T1000 (cell line): ENCODE measurements around the gene ATP7A.
"Not testable (repeated sequence)": the region's sequence is repeated elsewhere in the genome, so short reads cannot be mapped to it uniquely, and the experiment has no call there.

ENCODE experiments used
- DNase-seq: peaks from one replicate; lab custom pipeline; 2025; ENCODE audit warnings: mixed read lengths; lab: John Stamatoyannopoulos, UW

ATP7A gene

DNA sequence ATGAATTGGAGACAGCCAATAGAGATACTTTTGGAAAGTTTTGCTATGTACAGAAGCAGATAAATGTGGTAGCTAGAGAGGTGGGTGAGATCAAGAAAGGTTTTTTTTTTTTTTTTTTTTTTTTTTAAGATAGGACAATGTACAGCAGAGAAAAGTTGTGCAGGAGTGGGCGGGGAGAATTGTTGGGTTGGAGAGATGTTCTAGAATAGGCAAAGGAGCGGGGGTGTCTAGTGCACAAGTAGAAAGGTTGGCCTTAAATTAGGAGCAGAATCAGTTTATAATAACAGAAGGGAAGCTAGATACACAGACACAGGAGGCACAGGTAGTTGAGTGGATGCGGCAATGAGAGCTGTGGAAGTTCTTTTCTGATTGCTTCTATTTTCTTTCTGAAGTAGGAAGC lies 127.4 kb downstream of the ATP7A start:
- no peak for DNase-seq

DNA sequence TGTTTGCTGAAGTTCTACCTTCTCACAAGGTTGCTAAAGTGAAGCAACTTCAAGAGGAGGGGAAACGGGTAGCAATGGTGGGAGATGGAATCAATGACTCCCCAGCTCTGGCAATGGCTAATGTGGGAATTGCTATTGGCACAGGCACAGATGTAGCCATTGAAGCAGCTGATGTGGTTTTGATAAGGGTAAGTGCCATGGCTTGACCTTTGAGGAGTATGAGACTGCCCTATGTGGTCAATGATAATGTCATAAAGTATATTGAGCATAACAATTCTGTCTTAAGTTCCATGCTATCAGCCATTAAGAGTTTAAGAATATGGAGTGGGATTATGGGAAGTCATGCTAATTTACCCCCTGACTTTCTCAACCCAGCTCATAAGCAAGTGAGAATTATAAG lies 132.1 kb downstream of the ATP7A start:
- DNase-seq: no peak

DNA sequence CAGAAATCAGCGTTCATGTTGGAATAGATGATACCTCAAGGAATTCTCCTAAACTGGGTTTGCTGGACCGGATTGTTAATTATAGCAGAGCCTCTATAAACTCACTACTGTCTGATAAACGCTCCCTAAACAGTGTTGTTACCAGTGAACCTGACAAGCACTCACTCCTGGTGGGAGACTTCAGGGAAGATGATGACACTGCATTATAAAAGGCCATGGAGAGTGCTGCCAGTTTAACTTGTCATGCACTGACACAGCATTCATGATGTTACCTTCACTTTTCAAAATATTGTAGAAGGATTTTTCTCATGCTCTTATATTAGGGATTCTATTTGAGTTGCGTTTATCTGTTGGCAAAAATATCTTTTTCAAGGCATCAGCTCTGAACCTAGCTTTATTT lies 135.9 kb downstream of the ATP7A start:
- DNase-seq: no peak

DNA sequence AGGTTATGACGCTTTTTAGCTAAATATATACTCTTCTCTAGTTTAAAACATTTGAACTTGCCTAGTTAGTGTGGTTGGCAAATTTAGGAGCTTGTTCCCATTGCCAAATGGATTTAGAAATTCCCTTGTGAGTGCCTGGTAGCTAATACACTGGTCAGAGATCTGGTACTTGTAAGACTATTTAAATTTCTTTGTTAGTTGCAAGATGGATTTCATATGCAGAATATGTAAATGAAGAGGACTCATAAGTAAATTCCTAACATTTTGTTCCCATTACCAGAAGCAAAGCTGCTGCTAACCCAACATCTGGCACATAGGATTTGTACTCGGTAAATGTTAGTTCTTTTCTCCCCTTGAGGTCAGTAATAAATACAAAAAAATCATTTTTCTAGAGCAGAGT lies 137.6 kb downstream of the ATP7A start:
- DNase-seq: no peak

DNA sequence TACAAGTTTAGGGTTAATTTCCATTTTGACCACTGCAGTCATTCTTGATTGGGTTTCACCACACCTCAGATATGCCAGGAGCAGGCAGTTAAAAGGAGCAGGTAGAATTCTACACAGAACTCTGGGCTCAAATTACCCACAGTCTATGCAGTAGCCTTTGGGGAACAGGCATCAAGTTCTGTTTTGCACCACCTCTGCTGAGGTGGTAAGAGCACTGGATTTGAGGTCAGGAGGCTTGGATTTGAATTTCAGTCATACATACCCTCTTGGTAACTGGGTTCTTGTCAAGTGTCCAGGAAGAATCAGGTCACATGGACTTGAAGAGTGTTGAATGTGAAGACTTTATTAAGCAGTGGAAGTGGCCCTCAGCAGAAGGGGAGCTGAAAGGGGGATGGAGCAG lies 153.2 kb downstream of the ATP7A start:
- DNase-seq: no peak

DNA sequence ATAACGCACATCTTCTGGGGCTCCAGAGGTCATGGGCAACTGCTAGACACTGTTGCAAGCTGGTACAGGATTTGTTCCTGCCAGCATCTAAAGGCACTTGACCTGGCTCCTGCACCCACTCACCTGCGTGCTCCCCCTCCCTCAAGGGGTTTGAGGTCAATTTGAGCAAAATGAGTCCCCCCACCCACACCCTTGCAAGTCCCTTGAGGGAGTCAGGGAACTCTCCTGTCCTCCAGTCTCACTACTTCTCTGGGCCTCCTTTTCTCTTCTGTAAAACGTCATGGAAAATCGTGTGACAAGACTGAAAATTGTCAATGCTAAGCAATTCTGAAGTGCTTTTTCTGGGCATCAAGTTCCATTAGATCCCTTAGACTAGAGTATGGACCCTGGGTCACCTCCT lies 153.7 kb downstream of the ATP7A start:
- no peak for DNase-seq

DNA sequence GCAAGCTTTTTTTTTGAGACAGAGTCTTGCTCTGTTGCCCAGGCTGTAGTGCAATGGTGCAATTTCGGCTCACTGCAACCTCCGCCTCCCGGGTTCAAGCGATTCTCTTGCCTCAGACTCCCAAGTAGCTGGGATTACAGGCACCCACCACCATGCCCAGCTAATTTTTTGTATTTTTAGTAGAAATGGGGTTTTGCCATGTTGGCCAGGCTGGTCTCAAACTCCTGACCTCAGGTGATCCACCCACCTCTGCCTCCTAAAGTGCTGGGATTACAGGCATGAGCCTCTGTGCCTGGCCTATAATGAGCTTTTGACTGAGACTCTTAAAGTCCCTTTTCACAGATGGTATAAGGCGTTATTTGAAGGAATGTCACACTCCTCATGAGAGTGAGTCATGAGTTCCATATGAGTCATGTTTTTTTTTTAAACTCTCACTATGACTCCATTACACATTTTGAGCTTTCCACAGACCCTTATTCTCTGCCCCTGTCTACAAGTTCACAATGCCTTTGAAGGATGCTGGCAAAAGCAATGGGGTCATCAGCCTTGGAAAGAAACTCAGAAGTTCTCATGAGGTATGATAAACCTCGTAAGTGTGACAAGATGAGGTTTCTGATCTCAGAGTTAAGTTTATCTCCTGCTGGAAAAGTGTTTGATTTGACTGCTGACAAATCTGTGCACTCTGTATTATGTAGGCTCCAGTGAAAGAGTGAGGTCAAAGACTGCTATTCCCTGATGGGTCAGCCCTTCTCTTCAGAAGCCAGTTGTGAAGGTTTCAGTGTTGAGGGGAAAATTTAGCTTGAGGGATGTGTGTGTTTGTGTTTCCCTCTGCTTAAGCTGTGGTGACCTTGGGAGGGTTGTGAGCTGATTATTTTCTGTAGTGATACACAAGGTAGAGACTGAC lies 154.5 kb downstream of the ATP7A start:
- not testable (repeated sequence) for DNase-seq

DNA sequence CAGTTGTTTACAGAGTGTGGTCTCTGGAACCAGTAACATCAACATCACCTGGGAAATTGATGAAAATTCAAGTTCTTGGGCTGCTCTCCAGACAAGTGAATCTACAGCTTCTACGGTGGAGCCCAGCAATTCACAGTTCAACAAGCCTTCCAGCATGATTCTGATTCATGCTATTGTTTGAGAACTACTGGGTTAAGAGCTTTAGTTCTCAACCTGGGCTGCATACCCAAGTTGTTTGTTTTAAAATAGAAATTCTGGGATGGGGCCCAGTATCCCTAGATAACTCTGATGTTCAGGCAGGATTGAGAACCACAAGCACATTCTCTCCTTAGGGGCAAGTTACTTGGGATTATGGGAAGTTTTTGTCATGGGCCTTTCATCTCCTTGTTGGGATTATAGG lies 155.6 kb downstream of the ATP7A start:
- DNase-seq: no peak

DNA sequence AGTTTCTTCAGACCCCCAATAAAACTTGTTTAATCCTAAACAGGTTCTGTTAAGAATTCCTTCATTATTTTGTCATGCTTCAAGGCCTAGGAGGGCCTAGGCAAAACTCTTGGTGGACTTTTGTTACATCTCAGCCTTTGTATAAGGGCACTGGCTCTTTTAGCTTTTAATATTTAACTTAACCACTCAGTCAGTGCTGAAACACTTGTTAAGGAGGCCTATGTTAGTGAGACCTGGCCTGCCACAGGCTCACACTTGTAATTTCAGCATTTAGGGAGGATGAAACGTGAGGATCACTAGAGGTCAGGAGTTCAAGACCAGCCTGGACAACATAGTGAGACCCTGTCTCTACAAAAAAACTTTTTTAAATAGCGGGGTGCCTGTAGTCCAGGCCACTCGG lies 160.8 kb downstream of the ATP7A start:
- no peak for DNase-seq

DNA sequence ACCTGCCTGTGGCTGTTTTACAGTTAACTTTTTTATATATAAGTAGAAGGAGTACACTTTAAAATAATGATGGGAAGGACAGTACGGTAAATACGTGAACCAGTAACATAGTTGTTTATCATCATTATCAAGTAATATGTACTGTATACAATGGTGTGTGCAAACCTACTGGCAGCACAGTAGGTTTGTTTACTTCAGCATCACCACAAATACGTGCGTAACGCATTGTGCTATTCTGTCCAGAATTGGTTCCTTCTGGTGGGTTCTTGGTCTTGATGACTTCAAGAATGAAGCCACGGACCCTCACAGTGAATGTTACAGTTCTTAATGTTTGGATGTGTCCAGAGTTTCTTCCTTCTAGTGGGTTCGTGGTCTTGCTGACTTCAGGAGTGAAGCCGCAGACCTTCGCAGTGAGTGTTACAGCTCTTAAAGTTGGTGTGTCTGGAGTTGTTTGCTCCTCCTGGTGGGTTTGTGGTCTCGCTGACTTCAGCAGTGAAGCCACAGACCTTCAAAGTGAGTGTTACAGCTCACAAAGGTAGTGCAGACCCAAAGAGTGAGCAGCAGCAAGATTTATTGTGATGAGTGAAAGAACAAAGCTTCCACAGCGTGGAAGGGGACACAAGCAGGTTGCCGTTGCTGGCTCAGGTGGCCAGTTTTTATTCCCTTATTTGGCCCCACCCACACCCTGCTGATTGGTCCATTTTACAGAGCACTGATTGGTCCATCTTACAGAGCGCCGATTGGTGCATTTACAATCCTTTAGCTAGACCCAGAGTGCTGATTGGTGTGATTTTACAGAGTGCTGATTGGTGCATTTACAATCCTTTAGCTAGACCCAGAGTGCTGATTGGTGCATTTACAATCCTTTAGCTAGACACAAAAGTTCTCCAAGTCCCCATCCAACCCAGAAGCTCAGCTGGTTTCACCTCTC lies 162.9 kb downstream of the ATP7A start:
- DNase-seq: not testable (repeated sequence)

DNA sequence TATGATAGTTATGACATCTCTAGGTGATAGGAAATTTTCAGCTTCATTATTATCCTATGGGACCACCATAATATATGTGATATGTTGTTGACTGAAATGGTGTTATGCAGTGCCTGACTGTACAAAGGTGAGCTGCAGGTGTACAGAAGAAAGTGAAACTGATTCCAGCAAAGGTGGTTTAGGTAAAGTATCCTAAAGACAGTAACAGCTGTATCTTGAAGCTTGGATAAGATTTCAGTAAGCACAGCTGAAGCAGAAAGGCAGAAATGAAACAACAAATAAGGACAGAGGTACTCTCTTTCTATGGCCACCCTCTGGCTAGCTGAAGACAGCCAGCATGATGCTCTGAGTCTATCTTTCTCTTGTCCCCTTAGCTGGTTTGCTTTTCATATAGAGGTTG lies 163.6 kb downstream of the ATP7A start:
- DNase-seq: no peak

DNA sequence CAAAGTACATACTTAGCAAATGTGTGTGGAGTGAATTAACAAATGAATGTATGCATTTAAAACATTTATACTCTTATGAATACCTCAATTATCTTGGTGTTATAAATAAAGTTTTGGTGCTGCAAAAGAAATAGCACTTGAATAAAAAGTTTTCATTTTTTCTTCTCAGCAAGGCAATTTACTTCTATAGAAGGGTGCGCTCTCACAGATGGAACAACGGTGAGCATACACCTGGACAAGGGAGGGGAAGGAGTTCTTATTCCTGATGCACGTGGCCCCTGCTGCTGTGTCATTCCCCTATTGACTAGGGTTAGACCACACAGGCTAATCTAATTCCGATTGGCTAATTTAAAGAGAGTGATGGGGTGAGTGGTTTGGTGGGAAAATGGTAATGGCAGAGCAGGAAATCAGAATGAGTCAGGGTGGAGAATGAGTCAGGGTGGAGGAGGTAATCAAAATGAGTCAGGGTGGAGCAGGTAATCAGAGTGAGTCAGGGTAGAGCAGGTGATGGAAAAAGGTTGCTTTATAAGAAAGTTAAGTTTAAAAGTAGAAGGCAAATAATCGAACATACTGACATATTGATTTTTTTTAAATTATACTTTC lies 165.4 kb downstream of the ATP7A start:
- no peak for DNase-seq

DNA sequence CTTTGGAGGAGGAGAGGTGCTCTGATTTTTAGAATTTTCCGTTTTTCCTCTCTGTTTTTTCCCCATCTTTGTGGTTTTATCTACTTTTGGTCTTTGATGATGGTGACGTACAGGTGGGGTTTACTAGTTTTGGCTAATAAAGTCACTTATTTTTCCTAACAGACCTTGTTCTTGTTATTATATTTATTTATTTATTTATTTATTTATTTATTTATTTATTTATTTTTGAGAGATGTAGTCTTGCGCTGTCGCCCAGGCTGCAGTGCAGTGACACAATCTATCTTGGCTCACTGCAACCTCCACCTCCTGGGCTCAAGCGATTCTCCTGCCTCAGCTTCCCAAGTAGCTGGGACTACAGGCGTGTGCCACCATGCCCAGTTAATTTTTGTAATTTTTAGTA lies 170.9 kb downstream of the ATP7A start:
- not testable (repeated sequence) for DNase-seq

DNA sequence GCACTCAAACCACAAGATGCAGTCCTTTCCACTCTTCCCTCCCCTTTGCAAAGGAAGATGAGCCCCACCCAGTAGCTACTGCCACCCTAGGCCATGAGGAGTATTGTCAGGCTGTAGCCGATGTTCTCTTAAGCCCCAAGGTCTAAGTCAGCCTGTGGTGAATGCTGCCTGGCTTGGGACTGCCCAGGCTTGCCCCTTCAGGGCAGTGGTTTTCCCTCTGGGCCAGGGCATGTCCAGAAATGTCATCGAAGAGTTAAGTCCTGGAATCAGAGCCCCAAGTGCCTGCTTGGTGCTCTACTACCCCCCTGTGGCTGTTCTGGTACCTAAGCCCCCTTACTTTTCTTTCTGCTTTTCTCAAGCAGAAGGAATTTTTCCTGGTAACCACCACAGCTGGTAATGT lies 181.8 kb downstream of the ATP7A start:
- DNase-seq: peak; percentile 51

DNA sequence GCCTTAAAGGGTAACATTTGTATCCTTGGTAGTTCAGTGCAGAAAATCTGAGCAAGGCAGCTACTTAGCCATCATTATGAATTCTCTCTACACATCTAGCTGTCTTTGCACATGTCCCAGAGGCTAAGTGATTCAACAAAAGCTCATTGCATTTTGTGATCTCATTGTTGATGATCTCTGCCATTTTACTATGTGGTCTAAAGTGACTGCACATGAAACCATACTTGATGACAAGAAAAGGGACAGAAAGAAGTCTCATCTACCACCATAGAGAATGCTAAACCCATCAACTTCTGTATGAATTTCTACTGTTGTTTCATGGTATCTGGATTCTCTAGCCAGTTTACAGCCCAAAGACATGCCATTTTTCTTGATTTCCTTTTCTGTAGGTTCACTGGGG lies 187.6 kb downstream of the ATP7A start:
- DNase-seq: no peak
